Nephron (organoid): Measurements from ENCODE around the gene TECTA.

Experiments used
- H3K27ac Mint-ChIP-seq, 3 experiments: 2 replicates each; pipeline ENCODE4 v1.8.0; 2020; ENCODE audit warnings: mixed read lengths in 3 of 3, mild to moderate bottlenecking in 2 of 3, moderate library complexity in 1 of 3
- H3K27me3 Mint-ChIP-seq: 2 replicates; pipeline ENCODE4 v1.8.0; 2021; ENCODE audit warnings: low read depth, mild to moderate bottlenecking, moderate library complexity, mixed read lengths
- H3K36me3 Mint-ChIP-seq: 2 replicates; pipeline ENCODE4 v1.8.0; 2020; ENCODE audit warnings: low read depth, mixed read lengths
- H3K4me1 Mint-ChIP-seq: 2 replicates; pipeline ENCODE4 v1.8.0; 2020; ENCODE audit warnings: mixed read lengths
- H3K4me3 Mint-ChIP-seq, 3 experiments: 2 replicates each; pipeline ENCODE4 v1.8.0; 2020; ENCODE audit warnings: mild to moderate bottlenecking in 3 of 3, mixed read lengths in 3 of 3, moderate library complexity in 2 of 3
- H3K9me3 Mint-ChIP-seq: 2 replicates; pipeline ENCODE4 v1.8.0; 2020; ENCODE audit warnings: mixed read lengths
- TF ChIP-seq, protein P1 (sequence below), 3 experiments: fragments of 200-600 bp; sonication (generic); IDR thresholded peaks; one replicate each; pipeline ENCODE4 v1.5.0; 2021; ENCODE audit warnings: antibody characterized with exemption in 3 of 3; ENCODE audit not compliant: unreplicated experiment in 3 of 3

TECTA gene

DNA sequence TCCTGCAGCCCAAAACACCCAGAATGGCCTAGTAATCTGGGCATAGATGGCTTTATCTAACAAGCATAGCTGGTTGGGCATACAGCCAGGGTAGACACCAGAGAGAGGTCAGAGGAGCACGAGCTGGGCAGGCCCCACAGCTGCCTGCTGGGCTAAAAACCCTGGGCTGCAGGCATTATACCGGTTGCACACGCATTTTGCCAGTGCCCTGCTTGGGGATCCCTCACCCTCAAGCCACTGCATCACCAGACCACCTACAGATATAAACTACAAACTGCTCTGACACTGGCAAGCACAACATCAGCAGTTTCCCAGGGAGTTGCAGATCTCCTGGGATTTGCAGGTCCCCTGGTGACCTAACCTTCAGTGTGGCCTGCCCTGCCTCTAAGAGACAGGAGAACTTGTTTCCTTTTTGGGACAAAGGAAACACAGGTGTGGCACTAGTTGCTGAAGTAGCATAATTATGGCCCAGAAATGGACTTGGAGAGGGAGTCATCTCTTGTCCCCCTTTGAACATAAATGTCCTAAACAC is 112.4 kb downstream of the TECTA start:
- TF ChIP-seq, protein P1, sequence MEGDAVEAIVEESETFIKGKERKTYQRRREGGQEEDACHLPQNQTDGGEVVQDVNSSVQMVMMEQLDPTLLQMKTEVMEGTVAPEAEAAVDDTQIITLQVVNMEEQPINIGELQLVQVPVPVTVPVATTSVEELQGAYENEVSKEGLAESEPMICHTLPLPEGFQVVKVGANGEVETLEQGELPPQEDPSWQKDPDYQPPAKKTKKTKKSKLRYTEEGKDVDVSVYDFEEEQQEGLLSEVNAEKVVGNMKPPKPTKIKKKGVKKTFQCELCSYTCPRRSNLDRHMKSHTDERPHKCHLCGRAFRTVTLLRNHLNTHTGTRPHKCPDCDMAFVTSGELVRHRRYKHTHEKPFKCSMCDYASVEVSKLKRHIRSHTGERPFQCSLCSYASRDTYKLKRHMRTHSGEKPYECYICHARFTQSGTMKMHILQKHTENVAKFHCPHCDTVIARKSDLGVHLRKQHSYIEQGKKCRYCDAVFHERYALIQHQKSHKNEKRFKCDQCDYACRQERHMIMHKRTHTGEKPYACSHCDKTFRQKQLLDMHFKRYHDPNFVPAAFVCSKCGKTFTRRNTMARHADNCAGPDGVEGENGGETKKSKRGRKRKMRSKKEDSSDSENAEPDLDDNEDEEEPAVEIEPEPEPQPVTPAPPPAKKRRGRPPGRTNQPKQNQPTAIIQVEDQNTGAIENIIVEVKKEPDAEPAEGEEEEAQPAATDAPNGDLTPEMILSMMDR (IDR thresholded peaks at IDR 0.05; ENCODE audit: unreplicated experiment in 3 of 3), result no peak
- H3K36me3 Mint-ChIP-seq, result no peaks in the 10 kb centered on the region
- no peak overlapping the region for H3K4me3 Mint-ChIP-seq
- H3K9me3 Mint-ChIP-seq, result no peaks in the 10 kb centered on the region
- H3K4me1 Mint-ChIP-seq, result peaks cover 7% of the 10 kb centered on the region
- H3K27me3 Mint-ChIP-seq, result no peaks in the 10 kb centered on the region
- no peak overlapping the region for H3K27ac Mint-ChIP-seq

DNA sequence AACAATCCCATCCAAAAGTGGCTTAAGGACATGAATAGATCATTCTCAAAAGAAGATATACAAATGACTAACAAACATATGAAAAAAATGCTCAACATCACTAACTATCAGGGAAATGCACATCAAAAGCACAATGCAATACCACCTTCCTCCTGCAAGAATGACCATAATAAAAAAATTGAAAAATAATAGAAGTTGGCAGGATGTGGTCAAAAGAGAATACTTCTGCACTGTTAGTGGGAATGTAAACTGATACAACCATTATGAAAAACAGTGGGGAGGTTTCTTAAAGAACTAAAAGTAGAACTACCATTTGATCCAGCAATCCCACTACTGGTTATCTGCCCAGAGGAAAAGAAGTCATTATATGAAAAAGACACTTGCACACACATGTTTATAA is 113.8 kb downstream of the TECTA start:
- H3K4me3 Mint-ChIP-seq, result no peak overlapping the region
- peaks cover 7% of the 10 kb centered on the region for H3K4me1 Mint-ChIP-seq
- H3K27me3 Mint-ChIP-seq, result no peaks in the 10 kb centered on the region
- H3K9me3 Mint-ChIP-seq, result no peaks in the 10 kb centered on the region
- TF ChIP-seq, protein P1 (IDR thresholded peaks at IDR 0.05; ENCODE audit: unreplicated experiment in 3 of 3), result no peak
- H3K27ac Mint-ChIP-seq, result no peak overlapping the region
- H3K36me3 Mint-ChIP-seq, result no peaks in the 10 kb centered on the region

DNA sequence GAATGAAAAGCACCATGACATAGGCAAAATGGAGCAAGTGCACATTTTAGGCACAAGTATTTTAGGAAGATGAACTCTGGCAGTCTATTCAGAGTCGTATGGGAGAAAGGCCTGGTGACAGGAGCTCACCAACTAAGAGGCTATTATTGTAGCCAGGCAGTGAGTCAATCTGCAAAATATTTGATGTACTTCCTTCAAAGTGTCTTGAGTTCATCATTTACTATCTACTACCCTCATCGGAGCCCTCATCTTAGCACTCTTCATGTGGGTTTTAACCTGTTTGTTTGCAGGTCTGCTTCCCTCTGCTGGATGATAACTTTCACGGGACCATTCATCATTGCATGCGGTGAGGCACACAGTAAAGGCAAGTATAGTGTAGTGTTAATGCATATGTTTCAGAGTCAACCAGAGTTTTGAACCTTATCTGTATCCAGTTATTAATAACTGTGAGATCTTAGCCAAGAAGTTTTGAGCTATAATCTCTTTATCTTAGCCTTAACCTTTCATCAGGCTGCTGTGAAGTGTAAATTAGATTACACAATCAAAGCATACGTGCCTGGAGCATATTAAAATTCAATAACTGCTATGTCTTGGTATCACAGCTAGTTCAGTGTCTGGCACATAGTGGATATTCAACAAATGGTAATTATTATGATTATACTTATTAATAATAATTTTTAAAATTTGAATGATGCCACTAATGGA is 120.6 kb downstream of the TECTA start:
- H3K9me3 Mint-ChIP-seq, result peaks cover 2% of the 10 kb centered on the region
- no peak overlapping the region for H3K4me3 Mint-ChIP-seq
- H3K4me1 Mint-ChIP-seq, result no peaks in the 10 kb centered on the region
- no peaks in the 10 kb centered on the region for H3K36me3 Mint-ChIP-seq
- peaks cover 12% of the 10 kb centered on the region for H3K27me3 Mint-ChIP-seq
- TF ChIP-seq, protein P1 (IDR thresholded peaks at IDR 0.05; ENCODE audit: unreplicated experiment in 3 of 3), result no peak
- H3K27ac Mint-ChIP-seq, result no peak overlapping the region

DNA sequence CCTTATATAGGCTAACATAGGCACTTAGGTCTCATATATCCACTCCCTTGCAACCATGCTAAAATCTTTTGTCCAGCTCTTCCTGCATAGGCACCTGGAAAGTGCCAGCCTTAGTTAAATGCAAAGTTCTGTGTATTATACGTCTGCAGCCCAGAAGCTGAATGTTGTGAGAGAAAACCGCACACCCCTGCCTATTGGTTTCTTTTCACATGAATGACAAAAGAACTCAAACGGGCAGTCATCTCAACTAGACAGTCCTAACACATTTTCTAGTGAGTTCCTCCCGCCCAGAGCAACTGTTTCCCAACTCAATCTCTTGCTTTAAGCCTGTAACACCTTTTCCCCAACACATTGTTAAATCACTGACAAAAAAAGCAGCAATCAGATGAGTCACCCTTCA is 122.1 kb downstream of the TECTA start:
- Mint-ChIP-seq H3K4me1 (no peaks in the 10 kb centered on the region), H3K4me3 (no peak overlapping the region), H3K27me3 (peaks cover 12% of the 10 kb centered on the region), H3K27ac (no peak overlapping the region), H3K36me3 (no peaks in the 10 kb centered on the region), H3K9me3 (peaks cover 5% of the 10 kb centered on the region)
- TF ChIP-seq, protein P1 (IDR thresholded peaks at IDR 0.05; ENCODE audit: unreplicated experiment in 3 of 3), result no peak

DNA sequence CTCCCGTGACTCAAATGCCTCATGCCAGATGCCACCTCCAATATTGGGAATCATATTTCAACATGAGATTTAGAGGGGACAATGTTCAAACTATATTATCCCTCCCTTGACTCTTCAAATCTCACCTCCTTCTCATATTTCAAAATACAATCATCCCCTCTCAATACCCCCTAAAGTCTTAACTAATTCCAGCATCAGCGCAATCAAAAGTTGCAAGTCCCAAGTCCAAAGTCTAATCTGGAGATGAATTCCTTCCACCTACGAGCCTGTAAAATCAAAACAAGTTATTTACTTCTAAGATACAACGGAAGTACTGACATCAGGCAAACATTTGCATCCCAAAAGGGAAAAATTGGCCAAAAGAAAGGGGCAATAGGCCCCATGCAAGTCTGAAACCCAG is 124.3 kb downstream of the TECTA start:
- Mint-ChIP-seq H3K4me1 (peaks cover 5% of the 10 kb centered on the region), H3K4me3 (no peak overlapping the region), H3K27me3 (peaks cover 10% of the 10 kb centered on the region), H3K9me3 (peaks cover 5% of the 10 kb centered on the region), H3K27ac (no peak overlapping the region), H3K36me3 (no peaks in the 10 kb centered on the region)
- TF ChIP-seq, protein P1 (IDR thresholded peaks at IDR 0.05; ENCODE audit: unreplicated experiment in 3 of 3), result no peak
